ENCODE measurements around the gene SEMA5A. TPM values are rescaled to one million over a fixed set of nuclear protein-coding genes. Genes with fewer than 3 reads are reported as not detected.

Gene SEMA5A
- total RNA-seq, 1 experiment from 2014 or later, result 6.5 TPM

- H3K36me3 ChIP-seq (replicated peaks; ENCODE audit: control insufficient read depth, insufficient read depth, low read length), result no peaks in the 10 kb centered on the region
- no peak for DNase-seq
- H3K27me3 ChIP-seq (ENCODE audit: control insufficient read depth, insufficient read depth, low read length), result no peaks in the 10 kb centered on the region
- H3K4me3 ChIP-seq (ENCODE audit: insufficient read depth, low read depth, low read length), result no peak overlapping the region
Measured at GRCh38 chr5:9505225-9505624, 40.6 kb downstream of the SEMA5A start.

DNA sequence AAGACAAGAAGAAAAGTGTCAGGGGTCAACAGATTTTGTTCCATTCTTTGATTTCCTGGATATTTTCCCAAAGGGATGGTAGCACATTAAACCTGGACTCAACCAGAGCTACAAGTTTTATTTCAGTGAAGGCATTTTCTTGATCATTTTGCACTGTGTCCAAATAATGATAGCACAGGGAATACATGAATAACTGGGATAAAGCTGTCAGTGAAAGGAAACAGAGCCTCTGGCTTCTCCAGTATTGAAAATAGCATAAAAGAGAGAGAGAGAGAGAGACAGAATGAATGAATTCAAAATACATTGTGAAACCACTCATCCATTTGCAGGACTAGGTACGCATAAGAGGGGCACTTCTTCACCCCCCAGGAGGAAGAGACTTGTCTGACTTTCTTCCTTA, 43.0 kb downstream of the SEMA5A start:
- no peaks in the 10 kb centered on the region for H3K27me3 ChIP-seq (ENCODE audit: control insufficient read depth, insufficient read depth, low read length)
- no peak for DNase-seq
- no peak overlapping the region for H3K4me3 ChIP-seq (ENCODE audit: insufficient read depth, low read depth, low read length)
- H3K36me3 ChIP-seq (replicated peaks; ENCODE audit: control insufficient read depth, insufficient read depth, low read length), result no peaks in the 10 kb centered on the region

- no peak overlapping the region for H3K4me3 ChIP-seq (ENCODE audit: insufficient read depth, low read depth, low read length)
- no peaks in the 10 kb centered on the region for H3K36me3 ChIP-seq (replicated peaks; ENCODE audit: control insufficient read depth, insufficient read depth, low read length)
- no peaks in the 10 kb centered on the region for H3K27me3 ChIP-seq (ENCODE audit: control insufficient read depth, insufficient read depth, low read length)
- no peak for DNase-seq
Measured at GRCh38 chr5:9502050-9502834, 43.6 kb downstream of the SEMA5A start.

GRCh38 chr5:9500625-9501024, 45.2 kb downstream of the SEMA5A start:
- Histone ChIP-seq H3K27me3 (ENCODE audit: control insufficient read depth, insufficient read depth, low read length) (no peaks in the 10 kb centered on the region), H3K36me3 (replicated peaks; ENCODE audit: control insufficient read depth, insufficient read depth, low read length) (no peaks in the 10 kb centered on the region), H3K4me3 (ENCODE audit: insufficient read depth, low read depth, low read length) (no peak overlapping the region)
- DNase-seq, result no peak

DNA sequence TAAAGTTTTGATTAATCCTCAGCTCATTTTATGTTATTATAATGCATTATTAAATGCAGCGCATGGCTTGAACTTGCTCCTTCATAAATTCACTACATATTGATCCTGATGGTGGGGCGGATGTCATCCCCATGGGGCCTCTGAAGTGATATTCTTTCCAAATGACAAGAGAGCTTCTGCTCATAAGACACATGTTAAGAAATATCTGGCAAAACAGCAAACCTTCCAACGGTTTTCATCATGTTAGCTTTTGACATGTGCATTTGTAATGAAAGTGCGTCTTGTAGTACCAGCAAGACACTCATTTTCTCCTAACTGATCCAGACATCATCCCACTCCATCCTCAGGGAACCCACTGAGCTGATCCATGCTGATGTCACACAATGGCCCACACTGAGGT, 45.7 kb downstream of the SEMA5A start:
- Histone ChIP-seq H3K27me3 (ENCODE audit: control insufficient read depth, insufficient read depth, low read length) (no peaks in the 10 kb centered on the region), H3K36me3 (replicated peaks; ENCODE audit: control insufficient read depth, insufficient read depth, low read length) (no peaks in the 10 kb centered on the region), H3K4me3 (ENCODE audit: insufficient read depth, low read depth, low read length) (no peak overlapping the region)
- no peak for DNase-seq

DNA sequence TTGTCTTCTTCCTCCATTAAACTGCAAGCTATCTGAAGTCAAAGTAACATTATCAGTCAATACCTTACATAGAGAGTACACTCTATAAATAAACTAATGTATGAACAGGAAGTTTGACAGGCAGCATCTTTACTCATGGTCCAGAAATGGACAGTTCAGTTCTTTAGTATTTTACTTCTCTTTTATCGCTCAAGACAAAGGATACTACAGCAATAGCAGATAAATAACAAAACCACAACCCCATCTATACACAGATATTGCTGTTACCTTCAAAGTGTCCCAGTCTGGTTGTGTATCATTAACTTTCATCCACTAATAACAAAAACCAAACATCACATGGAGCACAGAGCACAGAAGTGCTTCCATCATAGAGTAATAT, 46.4 kb downstream of the SEMA5A start:
- no peak for DNase-seq
- Histone ChIP-seq H3K27me3 (ENCODE audit: control insufficient read depth, insufficient read depth, low read length) (no peaks in the 10 kb centered on the region), H3K4me3 (ENCODE audit: insufficient read depth, low read depth, low read length) (no peak overlapping the region), H3K36me3 (replicated peaks; ENCODE audit: control insufficient read depth, insufficient read depth, low read length) (no peaks in the 10 kb centered on the region)

GRCh38 chr5:9498541-9499497, 47.1 kb downstream of the SEMA5A start:
- H3K27me3 ChIP-seq (ENCODE audit: control insufficient read depth, insufficient read depth, low read length), result no peaks in the 10 kb centered on the region
- H3K36me3 ChIP-seq (replicated peaks; ENCODE audit: control insufficient read depth, insufficient read depth, low read length), result no peaks in the 10 kb centered on the region
- peak; percentile 37 for DNase-seq
- H3K4me3 ChIP-seq (ENCODE audit: insufficient read depth, low read depth, low read length), result no peak overlapping the region

DNA sequence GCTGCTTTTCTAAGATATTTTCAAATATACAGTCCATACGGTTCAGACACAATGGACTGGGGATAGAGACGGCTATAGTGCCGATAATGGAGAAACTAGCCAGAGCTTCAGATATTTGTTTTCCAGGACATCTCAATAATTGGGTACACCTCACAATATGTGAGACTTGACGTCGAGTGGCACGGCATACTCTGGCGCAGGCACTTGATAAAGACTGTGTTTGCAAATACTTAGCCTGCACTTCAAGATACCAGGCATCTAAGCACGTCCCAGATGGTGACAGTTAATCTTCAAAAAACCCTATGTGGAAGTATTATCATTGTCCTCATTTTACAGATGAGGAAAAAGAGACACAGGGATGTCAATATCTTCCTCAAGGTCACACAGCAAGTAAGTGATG, 48.5 kb downstream of the SEMA5A start:
- Histone ChIP-seq H3K4me3 (ENCODE audit: insufficient read depth, low read depth, low read length) (no peak overlapping the region), H3K36me3 (replicated peaks; ENCODE audit: control insufficient read depth, insufficient read depth, low read length) (no peaks in the 10 kb centered on the region), H3K27me3 (ENCODE audit: control insufficient read depth, insufficient read depth, low read length) (no peaks in the 10 kb centered on the region)
- DNase-seq, result no peak

- Histone ChIP-seq H3K27me3 (ENCODE audit: control insufficient read depth, insufficient read depth, low read length) (no peaks in the 10 kb centered on the region), H3K4me3 (ENCODE audit: insufficient read depth, low read depth, low read length) (no peak overlapping the region), H3K36me3 (replicated peaks; ENCODE audit: control insufficient read depth, insufficient read depth, low read length) (no peaks in the 10 kb centered on the region)
- DNase-seq, result no peak
Measured at GRCh38 chr5:9496801-9497200, 49.1 kb downstream of the SEMA5A start.

DNA sequence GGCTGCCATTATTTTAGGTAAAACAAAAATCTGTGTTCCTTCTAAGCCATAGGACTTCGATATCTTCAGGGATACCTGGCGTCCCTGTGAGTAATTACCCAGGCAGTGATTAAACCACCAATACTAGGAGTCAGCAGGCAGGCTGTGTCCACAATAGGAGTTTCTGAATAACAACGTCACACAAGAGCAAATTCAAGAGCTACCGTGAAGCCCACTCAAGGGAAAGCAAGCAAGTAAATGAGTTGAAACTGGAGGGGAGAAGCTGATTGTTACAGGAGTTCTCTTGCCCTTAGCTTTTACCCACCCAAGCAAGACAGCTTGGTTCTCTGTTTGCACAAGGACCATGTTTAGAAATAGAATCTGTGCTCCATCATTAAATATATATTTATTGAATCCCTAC, 50.8 kb downstream of the SEMA5A start:
- Histone ChIP-seq H3K27me3 (ENCODE audit: control insufficient read depth, insufficient read depth, low read length) (no peaks in the 10 kb centered on the region), H3K4me3 (ENCODE audit: insufficient read depth, low read depth, low read length) (no peak overlapping the region), H3K36me3 (replicated peaks; ENCODE audit: control insufficient read depth, insufficient read depth, low read length) (no peaks in the 10 kb centered on the region)
- no peak for DNase-seq

DNA sequence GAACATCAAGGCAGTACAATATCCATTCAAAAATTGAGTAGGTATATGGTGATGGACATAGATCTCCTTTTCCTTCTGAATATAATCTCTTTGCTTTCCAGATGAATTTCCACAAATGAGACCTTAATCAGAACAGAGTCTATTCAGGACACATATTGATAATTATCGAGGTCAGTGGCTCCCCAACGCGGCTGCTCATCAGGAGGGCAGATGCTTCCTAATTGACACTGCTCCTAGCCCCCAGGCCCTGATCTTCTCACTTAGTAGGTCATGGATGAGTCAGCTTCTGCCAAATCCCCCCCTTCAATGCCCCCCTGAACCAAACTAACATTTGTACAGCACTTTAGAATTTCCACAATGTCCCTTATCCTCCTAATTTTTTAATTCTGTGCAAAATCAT, 51.6 kb downstream of the SEMA5A start:
- no peaks in the 10 kb centered on the region for H3K27me3 ChIP-seq (ENCODE audit: control insufficient read depth, insufficient read depth, low read length)
- H3K4me3 ChIP-seq (ENCODE audit: insufficient read depth, low read depth, low read length), result no peak overlapping the region
- no peak for DNase-seq
- no peaks in the 10 kb centered on the region for H3K36me3 ChIP-seq (replicated peaks; ENCODE audit: control insufficient read depth, insufficient read depth, low read length)

- DNase-seq, result no peak
- no peak overlapping the region for H3K4me3 ChIP-seq (ENCODE audit: insufficient read depth, low read depth, low read length)
- H3K27me3 ChIP-seq (ENCODE audit: control insufficient read depth, insufficient read depth, low read length), result no peaks in the 10 kb centered on the region
- H3K36me3 ChIP-seq (replicated peaks; ENCODE audit: control insufficient read depth, insufficient read depth, low read length), result no peaks in the 10 kb centered on the region
Measured at GRCh38 chr5:9490494-9491097, 55.3 kb downstream of the SEMA5A start.

DNA sequence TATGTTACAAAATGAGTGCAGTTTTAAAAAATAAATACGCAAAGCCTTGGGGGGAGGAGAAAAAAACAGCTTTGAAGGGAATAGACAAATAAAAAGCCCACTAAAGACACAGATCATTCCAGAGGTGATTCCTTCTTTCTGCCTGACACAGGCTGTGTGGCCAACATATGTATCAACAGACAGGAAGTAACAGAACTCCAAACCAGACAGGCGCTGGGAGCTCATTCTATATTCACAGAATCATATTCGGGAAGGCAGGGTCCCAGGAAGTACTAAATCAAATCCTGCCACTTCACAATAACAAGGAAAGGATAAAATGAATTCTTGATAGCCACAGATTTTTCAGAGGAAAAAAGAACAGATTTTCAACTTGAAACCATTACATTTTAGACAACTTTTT, 62.1 kb downstream of the SEMA5A start:
- no peak for DNase-seq
- Histone ChIP-seq H3K36me3 (replicated peaks; ENCODE audit: control insufficient read depth, insufficient read depth, low read length) (no peaks in the 10 kb centered on the region), H3K27me3 (ENCODE audit: control insufficient read depth, insufficient read depth, low read length) (no peaks in the 10 kb centered on the region), H3K4me3 (ENCODE audit: insufficient read depth, low read depth, low read length) (no peak overlapping the region)

GRCh38 chr5:9483243-9483642, 62.6 kb downstream of the SEMA5A start:
- Histone ChIP-seq H3K4me3 (ENCODE audit: insufficient read depth, low read depth, low read length) (no peak overlapping the region), H3K27me3 (ENCODE audit: control insufficient read depth, insufficient read depth, low read length) (no peaks in the 10 kb centered on the region), H3K36me3 (replicated peaks; ENCODE audit: control insufficient read depth, insufficient read depth, low read length) (no peaks in the 10 kb centered on the region)
- DNase-seq, result no peak

GRCh38 chr5:9482381-9482780, 63.5 kb downstream of the SEMA5A start:
- Histone ChIP-seq H3K36me3 (replicated peaks; ENCODE audit: control insufficient read depth, insufficient read depth, low read length) (no peaks in the 10 kb centered on the region), H3K4me3 (ENCODE audit: insufficient read depth, low read depth, low read length) (no peak overlapping the region), H3K27me3 (ENCODE audit: control insufficient read depth, insufficient read depth, low read length) (no peaks in the 10 kb centered on the region)
- DNase-seq, result no peak

Data from H7 (cell line).